Stimulated activated naive CD8-positive, alpha-beta T cell treated with anti-CD3 and anti-CD28 coated beads, Interleukin-15, Interleukin-2, amounts not matched to agents 100 ng/mL and 50 ng/mL, for 24 hours (primary cell): Measurements from ENCODE around the gene STK17B.

ENCODE experiments used
- H3K27ac Mint-ChIP-seq: one replicate; pipeline ENCODE4 v1.8.0; 2021; ENCODE audit warnings: mild to moderate bottlenecking, mixed read lengths
- H3K27me3 Mint-ChIP-seq: one replicate; pipeline ENCODE4 v1.8.0; 2021; ENCODE audit warnings: mixed read lengths
- H3K36me3 Mint-ChIP-seq: one replicate; pipeline ENCODE4 v1.8.0; 2021; ENCODE audit warnings: low read depth, mixed read lengths
- H3K4me1 Mint-ChIP-seq: one replicate; pipeline ENCODE4 v1.8.0; 2021; ENCODE audit warnings: low read depth, mixed read lengths
- H3K4me3 Mint-ChIP-seq: one replicate; pipeline ENCODE4 v1.8.0; 2021; ENCODE audit warnings: mild to moderate bottlenecking, mixed read lengths
- H3K9me3 Mint-ChIP-seq: one replicate; pipeline ENCODE4 v1.8.0; 2021; ENCODE audit warnings: mixed read lengths

Gene STK17B

DNA sequence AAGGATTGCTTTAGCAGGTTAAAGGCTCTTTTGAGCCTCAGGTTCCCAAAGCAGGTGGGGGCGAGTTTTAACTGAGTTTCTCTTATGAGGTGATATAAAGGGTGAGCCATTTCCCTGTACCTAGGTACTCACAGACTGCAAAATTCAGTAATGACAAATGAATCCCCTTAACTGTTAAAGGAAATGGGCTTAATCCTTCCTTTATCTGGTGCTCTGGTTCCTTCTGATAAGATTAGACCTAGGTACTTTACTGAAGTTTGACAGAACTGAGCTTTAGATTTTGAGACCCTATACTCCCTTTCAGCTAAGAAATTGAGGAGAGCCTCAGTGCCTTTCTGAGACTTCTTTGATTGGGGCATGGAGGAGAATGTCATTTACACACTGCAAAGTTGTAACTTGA is 42.6 kb downstream of the STK17B start:
- H3K27ac Mint-ChIP-seq = no peak overlapping the region
- H3K36me3 Mint-ChIP-seq = peaks cover 47% of the 10 kb centered on the region
- peaks cover 46% of the 10 kb centered on the region for H3K9me3 Mint-ChIP-seq

DNA sequence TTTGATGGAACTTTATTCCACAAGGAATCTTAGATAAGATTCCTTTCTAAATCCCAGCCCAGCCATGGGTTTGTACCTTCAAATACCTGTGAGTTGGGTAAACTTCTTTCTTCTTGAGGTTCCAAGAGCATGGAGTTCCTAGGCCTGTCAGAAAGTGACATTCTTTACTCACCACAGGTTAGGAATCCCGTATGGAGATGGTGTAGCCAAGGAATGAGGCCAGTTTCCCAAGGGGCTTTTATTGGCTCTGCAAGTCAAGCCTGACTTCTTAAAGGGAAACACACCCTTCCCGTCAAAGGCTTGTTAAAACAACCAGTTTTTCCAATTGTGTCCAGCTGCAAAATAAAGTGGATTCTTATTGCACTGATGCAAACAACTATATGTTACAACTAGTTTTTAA is 45.8 kb downstream of the STK17B start:
- no peak overlapping the region for H3K27ac Mint-ChIP-seq
- H3K4me3 Mint-ChIP-seq = no peak overlapping the region
- no peaks in the 10 kb centered on the region for H3K27me3 Mint-ChIP-seq
- H3K9me3 Mint-ChIP-seq = peaks cover 19% of the 10 kb centered on the region
- H3K4me1 Mint-ChIP-seq = no peaks in the 10 kb centered on the region
- H3K36me3 Mint-ChIP-seq = peaks cover 16% of the 10 kb centered on the region

More for the DNA sequence above, 42.6 kb downstream of the STK17B start:
- Mint-ChIP-seq H3K27me3 (no peaks in the 10 kb centered on the region), H3K4me3 (no peak overlapping the region), H3K4me1 (peaks cover 16% of the 10 kb centered on the region)

DNA sequence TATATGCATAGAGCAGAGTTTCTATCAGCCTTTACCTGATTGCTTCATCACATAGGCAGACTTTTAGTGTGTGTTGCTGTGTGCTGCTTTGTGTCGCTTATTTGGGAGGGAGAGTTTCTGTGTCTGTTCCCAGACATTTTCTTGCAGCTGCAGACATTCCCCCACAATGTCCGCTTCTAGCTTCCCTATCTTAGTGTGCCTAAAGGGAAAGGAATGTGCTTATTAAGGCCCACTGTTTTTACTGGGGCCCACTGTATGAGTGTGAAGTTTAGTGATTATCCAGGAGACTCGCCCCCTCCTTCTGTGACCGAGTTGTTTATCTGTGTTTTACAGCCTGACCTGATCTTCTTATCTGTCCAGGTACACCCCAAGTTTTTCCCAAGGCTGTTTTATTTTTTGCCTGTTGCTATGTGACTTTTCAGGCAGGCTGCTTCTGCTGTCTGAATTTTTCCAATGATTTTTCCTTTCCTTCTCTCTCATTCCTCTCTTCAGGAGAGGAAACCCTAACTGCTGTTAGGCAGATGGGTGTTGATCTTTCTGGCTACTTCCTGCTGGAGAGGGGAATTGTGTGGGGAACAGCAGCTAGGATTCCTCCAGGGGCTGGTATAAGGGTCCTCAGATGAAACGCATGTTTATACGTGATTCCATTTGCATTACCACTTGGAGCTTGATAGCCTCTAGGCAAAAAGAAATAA is 47.6 kb downstream of the STK17B start:
- peaks cover 5% of the 10 kb centered on the region for H3K9me3 Mint-ChIP-seq
- no peaks in the 10 kb centered on the region for H3K4me1 Mint-ChIP-seq
- no peak overlapping the region for H3K27ac Mint-ChIP-seq
- no peak overlapping the region for H3K4me3 Mint-ChIP-seq
- H3K27me3 Mint-ChIP-seq = no peaks in the 10 kb centered on the region
- H3K36me3 Mint-ChIP-seq = peaks cover 4% of the 10 kb centered on the region

DNA sequence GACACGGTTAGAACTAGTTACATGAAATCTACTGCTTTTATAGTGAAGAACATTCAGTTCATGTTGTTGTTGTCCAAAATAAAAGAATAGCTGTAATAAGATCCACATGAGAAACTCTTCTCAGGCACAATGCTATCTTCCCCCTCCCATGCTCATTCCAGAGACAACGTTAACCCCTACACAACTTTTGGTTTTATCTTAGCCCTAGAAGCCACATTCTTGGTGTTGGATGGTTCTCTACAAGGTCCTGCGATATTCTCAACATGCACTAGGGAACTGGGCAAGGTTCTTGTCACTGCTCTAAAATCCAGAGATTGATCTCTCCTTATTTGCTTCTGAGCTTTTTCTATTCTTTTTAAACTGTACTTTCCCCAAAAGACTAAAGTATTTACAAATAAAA is 51.5 kb downstream of the STK17B start:
- Mint-ChIP-seq H3K9me3 (no peaks in the 10 kb centered on the region), H3K4me3 (no peak overlapping the region), H3K36me3 (no peaks in the 10 kb centered on the region), H3K4me1 (no peaks in the 10 kb centered on the region), H3K27me3 (no peaks in the 10 kb centered on the region), H3K27ac (no peak overlapping the region)

DNA sequence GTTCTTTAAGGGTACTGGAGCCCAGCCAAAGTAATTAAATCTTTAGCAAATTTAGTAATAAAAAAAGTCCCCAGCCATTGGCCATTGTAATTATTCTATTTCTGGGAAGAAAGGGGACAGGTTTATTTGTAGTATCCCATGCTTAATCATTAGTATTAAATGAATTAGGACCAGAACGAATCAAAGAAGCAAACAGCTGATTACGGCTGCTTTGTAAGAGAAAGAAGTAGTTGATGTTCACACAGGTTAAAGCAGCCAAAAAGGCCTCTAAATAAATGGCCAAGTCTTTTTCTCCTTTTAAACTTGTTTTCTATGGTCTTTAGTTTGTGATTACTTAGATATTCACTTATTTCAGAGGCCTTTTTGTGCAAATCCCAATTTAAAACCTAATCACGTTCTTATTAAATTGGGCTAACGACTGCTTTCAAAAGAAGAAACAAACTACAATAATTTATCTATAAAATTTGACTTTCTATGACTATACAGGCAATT is 54.1 kb downstream of the STK17B start:
- no peaks in the 10 kb centered on the region for H3K36me3 Mint-ChIP-seq
- H3K27me3 Mint-ChIP-seq = no peaks in the 10 kb centered on the region
- H3K9me3 Mint-ChIP-seq = no peaks in the 10 kb centered on the region
- H3K27ac Mint-ChIP-seq = no peak overlapping the region
- H3K4me3 Mint-ChIP-seq = no peak overlapping the region
- peaks cover 13% of the 10 kb centered on the region for H3K4me1 Mint-ChIP-seq

DNA sequence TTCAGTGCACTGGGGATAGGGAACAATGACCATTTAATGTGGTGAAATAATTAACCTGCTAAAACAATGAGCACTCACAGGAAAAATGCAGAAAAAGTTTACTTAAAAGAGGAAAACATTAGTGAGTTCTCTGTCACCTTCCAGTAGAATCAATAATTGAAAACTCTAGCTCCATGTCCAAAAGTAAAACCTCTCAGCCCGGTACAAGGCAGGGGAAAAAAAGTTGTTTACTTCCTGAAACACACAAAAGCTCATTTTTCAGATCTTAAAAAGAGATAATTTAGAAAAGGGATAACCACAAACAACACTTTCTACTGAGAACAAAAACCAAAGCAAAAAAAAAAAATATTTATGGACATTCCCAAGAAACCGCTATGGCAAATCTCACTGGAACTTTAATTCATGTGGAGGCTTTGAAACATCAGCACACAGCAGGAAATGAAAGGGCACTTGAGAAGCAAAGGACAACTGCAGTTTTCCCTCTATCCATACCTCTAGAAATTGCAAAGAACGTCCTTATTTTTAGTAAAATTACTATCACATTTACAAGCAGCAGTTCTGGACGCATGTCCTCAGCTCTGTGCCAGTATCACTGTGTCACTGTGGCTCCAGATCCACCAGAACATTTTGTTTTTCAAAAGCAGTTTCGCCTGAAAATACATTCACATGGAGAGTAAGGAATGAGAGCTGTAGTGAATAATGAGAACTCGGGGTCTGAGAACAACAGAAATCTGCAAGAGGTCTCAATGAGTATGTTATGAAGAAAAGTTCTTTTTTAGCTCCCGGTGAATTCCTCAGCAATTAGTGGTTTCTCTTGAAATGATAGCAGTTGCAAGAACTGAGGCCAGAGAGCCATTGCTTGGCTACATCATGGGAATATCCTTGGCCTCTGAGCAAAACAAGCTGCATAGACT is 58.1 kb downstream of the STK17B start:
- no peak overlapping the region for H3K27ac Mint-ChIP-seq
- H3K4me1 Mint-ChIP-seq = peaks cover 18% of the 10 kb centered on the region
- H3K36me3 Mint-ChIP-seq = no peaks in the 10 kb centered on the region
- no peaks in the 10 kb centered on the region for H3K27me3 Mint-ChIP-seq
- no peak overlapping the region for H3K4me3 Mint-ChIP-seq
- H3K9me3 Mint-ChIP-seq = no peaks in the 10 kb centered on the region

DNA sequence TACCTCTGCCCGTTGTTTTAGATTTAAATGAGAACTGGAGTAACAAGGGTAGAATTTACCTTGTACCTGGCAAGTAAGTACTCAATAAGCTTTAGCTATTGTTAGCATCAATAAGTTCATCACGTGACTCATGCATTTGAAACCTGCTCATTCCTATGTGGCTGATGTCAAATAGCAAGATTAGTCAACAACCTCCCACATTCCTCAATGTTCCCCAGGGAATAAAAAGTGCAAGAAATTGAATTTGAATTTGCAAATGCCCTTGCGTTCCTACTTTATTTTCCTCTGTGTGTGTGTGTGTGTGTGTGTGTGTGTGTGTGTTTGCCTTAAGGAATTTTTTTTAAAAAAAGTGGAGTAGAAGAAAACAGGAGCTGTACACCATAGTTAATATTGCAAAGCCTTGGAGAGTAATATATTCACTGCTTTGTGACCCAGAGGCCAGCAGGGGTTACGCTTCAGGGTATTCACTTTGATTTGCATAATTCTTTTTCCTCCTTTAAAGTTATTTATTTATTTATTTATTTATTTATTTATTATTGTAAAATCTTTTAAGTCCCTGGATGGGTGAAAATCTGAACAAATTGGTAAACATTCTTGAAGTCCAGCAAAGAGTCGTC is 58.9 kb downstream of the STK17B start:
- no peaks in the 10 kb centered on the region for H3K36me3 Mint-ChIP-seq
- H3K4me1 Mint-ChIP-seq = peaks cover 23% of the 10 kb centered on the region
- no peak overlapping the region for H3K4me3 Mint-ChIP-seq
- H3K27me3 Mint-ChIP-seq = no peaks in the 10 kb centered on the region
- H3K27ac Mint-ChIP-seq = no peak overlapping the region
- peaks cover 5% of the 10 kb centered on the region for H3K9me3 Mint-ChIP-seq

DNA sequence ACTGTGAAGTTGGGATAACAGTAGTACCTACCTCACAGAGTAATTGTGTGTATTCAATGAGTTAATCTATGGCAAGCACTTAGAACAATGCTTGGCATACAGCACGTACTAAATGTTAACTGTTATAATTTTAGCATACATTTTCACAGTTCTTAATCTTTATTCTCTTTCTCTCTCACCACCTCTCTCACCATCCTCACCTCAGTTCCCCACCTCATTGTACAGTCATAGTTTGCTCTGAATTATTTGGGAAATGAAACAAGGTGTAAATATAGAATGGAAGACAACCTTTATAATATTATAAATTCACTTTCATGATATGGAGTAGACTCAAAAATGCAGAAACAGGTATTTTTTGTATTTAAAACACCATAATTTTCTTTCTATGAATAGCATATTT is 62.8 kb downstream of the STK17B start:
- H3K36me3 Mint-ChIP-seq = no peaks in the 10 kb centered on the region
- H3K27me3 Mint-ChIP-seq = no peaks in the 10 kb centered on the region
- H3K4me1 Mint-ChIP-seq = peaks cover 49% of the 10 kb centered on the region
- no peak overlapping the region for H3K27ac Mint-ChIP-seq
- H3K9me3 Mint-ChIP-seq = peaks cover 9% of the 10 kb centered on the region
- no peak overlapping the region for H3K4me3 Mint-ChIP-seq

DNA sequence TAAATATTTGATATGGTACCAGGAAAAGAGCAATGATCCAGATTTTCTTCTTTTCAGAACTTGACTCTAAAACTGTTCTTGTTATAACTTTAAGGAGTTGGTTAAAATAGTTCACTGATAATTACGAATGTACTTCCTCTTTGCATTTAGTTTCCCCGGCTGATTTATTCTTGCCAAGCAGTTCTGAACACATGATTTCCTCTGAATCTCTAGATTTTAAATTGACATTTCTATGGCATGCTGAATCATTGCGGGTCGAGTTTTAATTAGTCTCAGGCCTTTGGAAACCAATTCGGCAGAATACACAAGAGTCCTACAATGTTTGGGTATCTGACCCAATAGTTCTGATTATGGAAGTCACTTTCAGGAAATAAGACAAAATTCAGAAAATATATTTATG is 65.4 kb downstream of the STK17B start:
- H3K27ac Mint-ChIP-seq = peak overlapping the region; percentile 42
- no peaks in the 10 kb centered on the region for H3K36me3 Mint-ChIP-seq
- H3K4me1 Mint-ChIP-seq = peaks cover 56% of the 10 kb centered on the region
- no peaks in the 10 kb centered on the region for H3K27me3 Mint-ChIP-seq
- H3K4me3 Mint-ChIP-seq = peak overlapping the region; percentile 44
- peaks cover 9% of the 10 kb centered on the region for H3K9me3 Mint-ChIP-seq

DNA sequence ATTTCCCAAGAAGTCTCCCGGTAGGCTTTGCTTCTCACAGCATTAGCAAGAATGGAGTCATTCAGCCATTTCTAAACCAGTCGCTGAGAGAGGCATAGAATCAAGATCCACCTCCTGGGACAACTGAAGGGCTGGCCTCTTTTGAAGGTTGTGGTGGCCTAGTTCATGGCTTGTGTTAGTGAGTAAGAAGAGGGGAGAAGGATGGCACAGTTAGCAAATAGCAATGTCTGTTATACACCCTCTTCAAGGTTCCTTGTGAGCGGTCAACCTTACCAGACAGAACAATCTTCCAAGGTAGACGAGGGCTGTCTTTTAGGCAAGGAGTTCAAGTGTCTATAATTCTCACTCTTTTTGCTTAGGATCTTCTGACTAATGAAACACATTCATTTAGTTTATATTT is 67.3 kb downstream of the STK17B start:
- no peak overlapping the region for H3K27ac Mint-ChIP-seq
- H3K4me1 Mint-ChIP-seq = peaks cover 68% of the 10 kb centered on the region
- peaks cover 9% of the 10 kb centered on the region for H3K9me3 Mint-ChIP-seq
- H3K36me3 Mint-ChIP-seq = no peaks in the 10 kb centered on the region
- H3K27me3 Mint-ChIP-seq = no peaks in the 10 kb centered on the region
- H3K4me3 Mint-ChIP-seq = no peak overlapping the region

DNA sequence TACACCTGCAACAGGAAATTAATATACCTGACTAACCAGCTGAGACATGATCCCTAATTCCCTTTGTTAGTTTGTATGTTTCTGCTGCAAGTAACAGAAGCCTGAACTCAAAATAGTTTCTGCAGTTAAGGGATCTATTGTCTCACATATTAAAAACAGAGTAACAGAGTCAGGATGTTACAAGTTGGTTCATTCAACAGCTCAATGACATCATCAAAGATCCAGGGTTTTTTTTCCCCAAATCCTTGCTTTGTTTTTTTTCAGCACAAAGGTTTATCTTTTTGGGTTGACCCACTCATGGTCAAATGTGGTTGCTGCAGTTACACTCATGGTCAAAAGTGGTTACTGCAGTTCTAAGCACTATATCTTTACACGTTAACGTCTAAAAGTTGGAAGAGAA is 67.8 kb downstream of the STK17B start:
- H3K9me3 Mint-ChIP-seq = peaks cover 9% of the 10 kb centered on the region
- no peaks in the 10 kb centered on the region for H3K27me3 Mint-ChIP-seq
- no peaks in the 10 kb centered on the region for H3K36me3 Mint-ChIP-seq
- H3K4me1 Mint-ChIP-seq = peaks cover 68% of the 10 kb centered on the region
- no peak overlapping the region for H3K27ac Mint-ChIP-seq
- no peak overlapping the region for H3K4me3 Mint-ChIP-seq

DNA sequence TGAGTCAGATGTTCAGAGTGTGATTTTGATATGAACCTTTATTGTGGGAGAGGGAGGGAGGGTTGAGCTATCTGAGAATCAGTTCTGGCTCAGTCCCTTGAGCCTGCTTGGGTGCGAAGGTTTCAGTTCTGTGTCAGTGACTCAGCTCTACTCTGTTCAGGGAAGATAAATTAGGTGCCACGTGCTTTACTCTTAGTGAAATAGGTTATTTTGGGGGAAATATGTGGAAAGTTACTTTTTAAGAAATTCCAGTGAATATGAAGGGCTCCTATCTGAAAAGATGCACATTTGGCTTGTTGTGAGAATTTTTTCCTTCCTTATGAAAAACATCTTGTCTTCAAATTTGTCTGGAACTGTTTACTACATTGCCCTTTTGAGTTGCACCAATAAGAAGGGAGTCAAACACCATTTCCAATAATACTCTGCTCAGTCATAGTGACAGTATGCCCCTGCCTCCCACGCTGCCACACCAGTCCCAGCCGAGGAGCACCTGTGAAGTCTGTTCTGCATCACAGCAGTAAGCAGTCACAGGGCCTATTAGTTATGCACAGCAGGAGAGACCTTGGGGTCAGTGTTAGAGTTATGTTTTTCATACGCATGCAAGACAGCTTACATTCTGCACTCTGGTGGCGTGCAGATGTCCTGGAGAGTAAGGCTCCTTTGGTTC is 69.9 kb downstream of the STK17B start:
- Mint-ChIP-seq H3K9me3 (peaks cover under 1% of the 10 kb centered on the region), H3K4me1 (peaks cover 60% of the 10 kb centered on the region), H3K27me3 (no peaks in the 10 kb centered on the region), H3K27ac (peak overlapping the region; percentile 79), H3K4me3 (no peak overlapping the region), H3K36me3 (no peaks in the 10 kb centered on the region)

DNA sequence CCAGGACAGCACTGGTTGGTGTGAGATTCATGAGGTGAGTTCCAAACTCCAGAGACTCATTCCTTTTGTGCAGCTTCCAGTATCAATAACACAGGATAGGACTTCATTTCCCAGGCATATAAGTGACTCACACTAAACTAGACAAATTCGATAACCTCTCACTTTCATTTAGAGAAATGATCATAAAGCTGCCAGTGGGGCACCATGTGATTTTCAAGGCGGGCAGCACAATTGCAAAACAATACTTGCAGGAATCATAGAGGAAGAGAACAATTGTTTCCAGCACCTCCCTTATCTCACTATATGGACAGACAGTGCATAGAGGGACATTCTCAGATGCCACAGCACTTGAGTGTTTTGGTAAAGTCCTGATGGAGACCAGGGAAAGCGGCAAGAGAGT is 71.5 kb downstream of the STK17B start:
- no peaks in the 10 kb centered on the region for H3K36me3 Mint-ChIP-seq
- H3K9me3 Mint-ChIP-seq = no peaks in the 10 kb centered on the region
- H3K4me3 Mint-ChIP-seq = no peak overlapping the region
- H3K4me1 Mint-ChIP-seq = peaks cover 46% of the 10 kb centered on the region
- H3K27me3 Mint-ChIP-seq = no peaks in the 10 kb centered on the region
- no peak overlapping the region for H3K27ac Mint-ChIP-seq

DNA sequence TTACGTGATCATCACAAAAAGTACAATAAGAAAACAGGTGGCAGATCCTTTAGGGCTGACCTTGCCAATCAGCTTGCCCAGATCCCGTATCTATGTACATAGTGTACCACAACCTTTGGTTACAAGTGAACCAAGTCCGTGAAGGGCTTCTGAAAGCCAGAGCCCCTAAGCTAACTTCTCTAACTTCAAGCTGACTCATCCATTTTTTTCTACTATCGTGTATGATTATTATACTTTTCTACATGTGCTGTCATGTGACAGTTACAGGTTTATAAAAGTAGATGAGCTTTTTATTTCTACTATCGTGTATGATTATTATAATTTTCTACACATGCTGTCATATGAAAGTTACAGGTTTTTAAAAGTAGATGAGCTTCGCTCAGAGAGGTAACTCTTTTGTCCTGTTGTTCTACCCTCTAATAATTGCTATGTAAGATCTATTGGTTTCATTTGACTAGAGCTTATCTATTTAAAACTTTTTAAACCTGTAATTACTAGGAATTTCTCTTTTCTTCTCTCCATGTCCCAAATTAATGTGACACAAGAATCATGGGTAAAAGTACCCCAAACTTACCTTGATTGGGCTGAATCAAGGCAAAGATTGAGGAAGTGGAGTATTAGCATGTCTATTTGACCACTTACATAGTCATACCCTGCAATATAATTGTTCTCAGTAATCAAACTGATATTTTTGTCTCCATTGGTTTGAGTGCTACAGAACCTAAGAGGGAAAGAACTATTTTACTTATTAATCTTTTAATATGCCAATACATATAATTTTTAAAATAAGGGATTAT is 73.3 kb downstream of the STK17B start:
- H3K27ac Mint-ChIP-seq = no peak overlapping the region
- H3K4me3 Mint-ChIP-seq = no peak overlapping the region
- H3K36me3 Mint-ChIP-seq = peaks cover 10% of the 10 kb centered on the region
- H3K4me1 Mint-ChIP-seq = peaks cover 32% of the 10 kb centered on the region
- H3K27me3 Mint-ChIP-seq = no peaks in the 10 kb centered on the region
- H3K9me3 Mint-ChIP-seq = peaks cover 5% of the 10 kb centered on the region
